Measurements from ENCODE around the gene RAB9A.

RAB9A gene

DNA sequence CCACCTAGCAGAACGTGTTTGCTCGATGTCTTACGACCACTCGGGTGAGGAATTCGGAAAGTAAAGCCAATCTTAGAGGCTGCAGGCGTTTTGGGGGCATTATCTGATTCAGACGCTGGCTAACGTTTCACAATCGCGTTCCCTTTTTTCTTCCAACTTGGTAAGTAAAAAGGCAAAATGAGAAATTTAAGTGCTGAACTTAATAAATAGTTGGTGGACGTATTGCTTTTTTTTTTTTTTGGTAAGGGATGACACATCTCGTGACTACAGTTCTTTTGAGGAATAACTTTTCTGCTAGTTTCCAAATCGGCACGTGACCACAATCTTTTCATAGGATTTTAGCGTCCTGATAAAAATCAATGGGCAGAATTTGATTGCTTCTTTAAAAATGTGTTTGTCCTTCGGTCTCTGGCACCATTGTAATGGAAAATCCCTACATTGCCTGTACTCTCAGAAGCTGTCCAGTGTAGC, 848 bp downstream of the RAB9A start:
- H3K27ac ChIP-seq, result peak overlapping the region; percentile 95
- TF ChIP-seq ZFX (IDR thresholded peaks at IDR 0.05) (no peak), CTCF (conservative IDR thresholded peaks at IDR 0.05) (no peak)

- H3K27ac ChIP-seq, result no peak overlapping the region
- TF ChIP-seq ZFX (IDR thresholded peaks at IDR 0.05) (no peak), CTCF (conservative IDR thresholded peaks at IDR 0.05) (peak; percentile 25)
These were observed 1.9 kb downstream of the RAB9A start for GRCh38 chrX:13690836-13691235.

GRCh38 chrX:13691841-13692371, 3.0 kb downstream of the RAB9A start:
- TF ChIP-seq CTCF (conservative IDR thresholded peaks at IDR 0.05), result no peak
- H3K27ac ChIP-seq, result no peak overlapping the region

DNA sequence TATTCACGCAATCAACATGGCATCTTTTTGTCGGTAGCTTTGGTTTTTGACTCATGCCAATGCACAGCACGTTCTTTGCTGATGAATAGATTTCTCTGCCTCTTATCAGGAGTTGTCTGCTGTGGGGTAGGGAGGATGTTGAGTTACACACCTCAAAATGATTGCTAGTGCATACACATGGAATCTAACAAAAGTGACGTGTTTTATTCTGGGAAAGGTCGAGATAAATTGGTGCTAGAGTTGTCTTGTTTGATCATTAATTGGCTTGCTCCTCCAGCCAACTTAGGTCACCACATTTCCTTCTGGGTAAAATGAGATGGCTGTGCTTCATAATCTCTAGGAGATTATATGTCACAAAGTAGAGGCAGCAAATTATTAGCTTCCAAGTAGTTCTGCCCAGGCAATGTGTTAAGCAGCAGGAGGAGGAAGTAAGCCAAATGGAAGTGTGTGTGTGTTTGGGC, 3.9 kb downstream of the RAB9A start:
- H3K27ac ChIP-seq, result no peak overlapping the region
- no peak for TF ChIP-seq ZFX (IDR thresholded peaks at IDR 0.05)
- no peak for TF ChIP-seq CTCF (conservative IDR thresholded peaks at IDR 0.05)

DNA sequence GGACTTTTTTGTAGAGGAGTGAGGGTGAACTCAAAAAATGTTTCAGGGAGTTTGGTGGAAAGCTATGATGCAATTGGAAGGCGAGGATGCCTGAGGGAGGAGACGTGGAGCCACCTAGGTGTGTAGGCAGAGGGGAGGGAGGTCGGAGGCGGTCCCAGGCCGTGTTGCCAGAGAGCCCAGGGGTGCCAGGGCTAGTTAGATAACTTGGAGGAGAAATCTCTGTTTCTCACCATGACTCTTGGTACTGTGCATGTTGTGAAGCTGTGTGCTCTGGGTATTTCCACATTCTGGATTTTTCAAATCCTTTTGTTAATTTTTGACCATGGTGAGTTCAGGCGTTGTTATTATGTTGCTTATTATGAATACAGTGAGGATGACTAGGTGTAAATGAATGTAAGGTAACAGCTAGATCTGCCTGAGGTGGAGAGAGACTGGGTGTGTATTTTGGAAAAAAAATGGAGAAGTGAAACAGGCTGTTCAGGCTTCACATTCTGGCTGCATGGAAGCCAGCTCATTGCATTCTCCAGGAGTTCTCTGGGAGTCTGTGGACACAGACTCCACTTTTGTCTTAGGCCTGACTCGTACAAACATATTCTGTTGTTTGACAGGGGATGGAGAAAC, 4.5 kb downstream of the RAB9A start:
- H3K27ac ChIP-seq, result no peak overlapping the region
- TF ChIP-seq ZFX (IDR thresholded peaks at IDR 0.05), result no peak
- no peak for TF ChIP-seq CTCF (conservative IDR thresholded peaks at IDR 0.05)

DNA sequence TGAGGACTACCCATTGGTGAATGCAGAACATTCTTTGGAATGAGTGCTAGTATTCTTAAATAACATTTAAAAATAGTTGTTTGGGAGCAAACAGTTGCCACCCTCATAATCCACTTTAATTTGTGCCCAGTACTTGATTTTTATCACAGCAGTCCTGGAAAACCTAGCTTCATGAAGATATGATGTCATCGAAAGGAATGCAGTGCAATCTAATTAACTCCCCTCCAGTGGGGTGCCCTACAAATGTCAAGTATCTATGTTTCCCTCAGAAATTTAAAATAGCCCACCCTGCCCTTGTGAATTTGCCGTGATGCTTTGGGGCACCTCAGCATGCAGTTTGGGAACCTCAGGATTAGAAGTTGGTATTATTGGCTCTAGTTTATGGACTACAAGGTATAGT, 5.4 kb downstream of the RAB9A start:
- TF ChIP-seq ZFX (IDR thresholded peaks at IDR 0.05) (no peak), CTCF (conservative IDR thresholded peaks at IDR 0.05) (no peak)
- no peak overlapping the region for H3K27ac ChIP-seq

DNA sequence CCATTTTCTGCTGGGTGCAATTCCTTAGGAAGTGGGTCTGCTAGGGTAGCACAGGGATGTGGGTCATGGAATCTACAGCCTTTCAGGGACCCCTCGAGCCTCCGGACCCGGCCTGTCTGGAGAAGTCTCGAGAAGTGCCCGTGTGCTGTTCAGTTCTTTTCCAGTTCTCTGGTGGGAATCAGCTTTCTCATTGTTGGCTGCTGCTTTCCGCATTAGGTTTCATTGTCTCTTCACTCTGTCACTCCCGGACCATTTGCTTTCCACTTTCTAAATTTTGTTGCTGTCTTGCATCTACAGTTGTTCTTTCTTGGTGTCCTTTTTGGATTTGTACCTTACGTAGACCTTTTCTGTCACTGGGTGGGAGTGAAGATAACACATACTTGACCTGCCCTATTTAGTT, 6.1 kb downstream of the RAB9A start:
- no peak overlapping the region for H3K27ac ChIP-seq
- no peak for TF ChIP-seq CTCF (conservative IDR thresholded peaks at IDR 0.05)
- TF ChIP-seq ZFX (IDR thresholded peaks at IDR 0.05), result no peak
